ENCODE data around the gene RS1. TPM values are rescaled to one million over a fixed set of nuclear protein-coding genes. Genes with fewer than 3 reads are reported as not detected.

The RS1 gene
- total RNA-seq, 1 experiment from 2014 or later: 0.09 TPM

DNA sequence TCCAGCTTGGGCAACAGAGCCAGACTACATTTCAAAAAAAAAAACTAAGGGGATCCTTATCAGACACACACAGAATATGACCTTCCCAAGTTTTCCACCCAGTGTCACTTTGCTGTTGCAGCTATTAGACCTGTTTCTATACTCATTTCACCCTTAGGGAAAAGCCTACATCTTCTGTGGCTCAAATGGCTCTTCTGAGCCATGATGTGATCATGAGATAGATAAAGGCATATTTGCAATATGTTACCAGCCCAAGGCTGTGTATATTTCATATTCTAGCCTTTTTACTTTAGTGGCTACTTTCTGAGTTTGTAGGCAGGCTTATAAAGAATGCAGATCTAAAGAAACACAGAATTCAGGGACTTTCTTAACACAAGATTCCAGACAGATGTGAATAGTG lies 19.3 kb downstream of the RS1 start:
- H3K36me3 Mint-ChIP-seq (ENCODE audit: insufficient read depth, unreplicated experiment): no peaks in the 10 kb centered on the region
- H3K27ac Mint-ChIP-seq (ENCODE audit: unreplicated experiment): no peak overlapping the region
- no peaks in the 10 kb centered on the region for H3K9me3 ChIP-seq
- TF ChIP-seq, protein P1, sequence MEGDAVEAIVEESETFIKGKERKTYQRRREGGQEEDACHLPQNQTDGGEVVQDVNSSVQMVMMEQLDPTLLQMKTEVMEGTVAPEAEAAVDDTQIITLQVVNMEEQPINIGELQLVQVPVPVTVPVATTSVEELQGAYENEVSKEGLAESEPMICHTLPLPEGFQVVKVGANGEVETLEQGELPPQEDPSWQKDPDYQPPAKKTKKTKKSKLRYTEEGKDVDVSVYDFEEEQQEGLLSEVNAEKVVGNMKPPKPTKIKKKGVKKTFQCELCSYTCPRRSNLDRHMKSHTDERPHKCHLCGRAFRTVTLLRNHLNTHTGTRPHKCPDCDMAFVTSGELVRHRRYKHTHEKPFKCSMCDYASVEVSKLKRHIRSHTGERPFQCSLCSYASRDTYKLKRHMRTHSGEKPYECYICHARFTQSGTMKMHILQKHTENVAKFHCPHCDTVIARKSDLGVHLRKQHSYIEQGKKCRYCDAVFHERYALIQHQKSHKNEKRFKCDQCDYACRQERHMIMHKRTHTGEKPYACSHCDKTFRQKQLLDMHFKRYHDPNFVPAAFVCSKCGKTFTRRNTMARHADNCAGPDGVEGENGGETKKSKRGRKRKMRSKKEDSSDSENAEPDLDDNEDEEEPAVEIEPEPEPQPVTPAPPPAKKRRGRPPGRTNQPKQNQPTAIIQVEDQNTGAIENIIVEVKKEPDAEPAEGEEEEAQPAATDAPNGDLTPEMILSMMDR (IDR thresholded peaks at IDR 0.05; ENCODE audit: insufficient read depth in 1 of 2, low read depth in 1 of 2, low read length in 1 of 2, severe bottlenecking in 1 of 2, unreplicated experiment in 1 of 2): no peak
- H3K4me3 ChIP-seq (ENCODE audit: low read depth, low read length): no peak overlapping the region
- no TSS peak for BruUV-seq (replicated peaks)
- no peaks in the 10 kb centered on the region for H3K9me3 Mint-ChIP-seq (ENCODE audit: unreplicated experiment)
- no peaks in the 10 kb centered on the region for H3K27me3 Mint-ChIP-seq (ENCODE audit: insufficient read depth, unreplicated experiment)
- no peaks in the 10 kb centered on the region for H3K36me3 ChIP-seq (ENCODE audit: control insufficient read depth, insufficient read depth, low read length)
- peaks cover 6% of the 10 kb centered on the region for H3K4me1 Mint-ChIP-seq (ENCODE audit: low read depth, unreplicated experiment)
- DNase-seq: no peak
- intact Hi-C loops (cut with micrococcal nuclease; ENCODE audit: unreplicated experiment): no loop called here
- CTCF ChIA-PET: no interaction called here
- no peak overlapping the region for H3K4me3 Mint-ChIP-seq (ENCODE audit: unreplicated experiment)
- no peaks in the 10 kb centered on the region for H3K27me3 ChIP-seq (replicated peaks; ENCODE audit: control insufficient read depth, insufficient read depth, low read length)
- POLR2A ChIA-PET: no interaction called here
- peaks cover 11% of the 10 kb centered on the region; the same call in 1 of the 2 replicates for H3K4me1 ChIP-seq

DNA sequence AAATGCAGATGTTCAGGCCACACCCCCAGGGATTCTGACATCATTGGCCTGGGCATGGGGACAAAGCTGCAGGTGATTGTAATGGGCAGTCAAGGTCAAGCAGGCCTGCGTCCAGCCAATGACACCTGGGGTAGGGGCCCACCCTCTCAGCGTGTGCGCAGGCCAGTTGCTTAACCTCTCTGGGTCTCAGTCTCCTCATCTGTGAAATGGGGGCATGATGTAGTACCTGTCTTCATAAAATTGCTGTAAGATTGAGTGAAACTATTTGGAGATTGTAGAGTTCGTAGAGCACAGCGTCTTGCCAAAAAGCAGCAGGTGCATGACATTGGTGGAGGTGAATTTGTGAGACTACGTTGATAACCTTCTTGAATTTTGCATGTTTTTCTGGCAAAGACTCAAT lies 21.2 kb downstream of the RS1 start:
- DNase-seq: no peak
- ChIA-PET POLR2A (no interaction called here), CTCF (no interaction called here)
- Histone ChIP-seq H3K9me3 (no peaks in the 10 kb centered on the region), H3K4me3 (ENCODE audit: low read depth, low read length) (no peak overlapping the region), H3K27me3 (replicated peaks; ENCODE audit: control insufficient read depth, insufficient read depth, low read length) (no peaks in the 10 kb centered on the region), H3K36me3 (ENCODE audit: control insufficient read depth, insufficient read depth, low read length) (no peaks in the 10 kb centered on the region), H3K4me1 (peaks cover 11% of the 10 kb centered on the region; the same call in 1 of the 2 replicates)
- no peaks in the 10 kb centered on the region for H3K27me3 Mint-ChIP-seq (ENCODE audit: insufficient read depth, unreplicated experiment)
- H3K27ac Mint-ChIP-seq (ENCODE audit: unreplicated experiment): peak overlapping the region; percentile 84
- intact Hi-C loops (cut with micrococcal nuclease; ENCODE audit: unreplicated experiment): no loop called here
- TF ChIP-seq, protein P1 (IDR thresholded peaks at IDR 0.05; ENCODE audit: insufficient read depth in 1 of 2, low read depth in 1 of 2, low read length in 1 of 2, severe bottlenecking in 1 of 2, unreplicated experiment in 1 of 2): no peak
- peaks cover 6% of the 10 kb centered on the region for H3K4me1 Mint-ChIP-seq (ENCODE audit: low read depth, unreplicated experiment)
- no peaks in the 10 kb centered on the region for H3K9me3 Mint-ChIP-seq (ENCODE audit: unreplicated experiment)
- no TSS peak for BruUV-seq (replicated peaks)
- no peak overlapping the region for H3K4me3 Mint-ChIP-seq (ENCODE audit: unreplicated experiment)
- H3K36me3 Mint-ChIP-seq (ENCODE audit: insufficient read depth, unreplicated experiment): no peaks in the 10 kb centered on the region

DNA sequence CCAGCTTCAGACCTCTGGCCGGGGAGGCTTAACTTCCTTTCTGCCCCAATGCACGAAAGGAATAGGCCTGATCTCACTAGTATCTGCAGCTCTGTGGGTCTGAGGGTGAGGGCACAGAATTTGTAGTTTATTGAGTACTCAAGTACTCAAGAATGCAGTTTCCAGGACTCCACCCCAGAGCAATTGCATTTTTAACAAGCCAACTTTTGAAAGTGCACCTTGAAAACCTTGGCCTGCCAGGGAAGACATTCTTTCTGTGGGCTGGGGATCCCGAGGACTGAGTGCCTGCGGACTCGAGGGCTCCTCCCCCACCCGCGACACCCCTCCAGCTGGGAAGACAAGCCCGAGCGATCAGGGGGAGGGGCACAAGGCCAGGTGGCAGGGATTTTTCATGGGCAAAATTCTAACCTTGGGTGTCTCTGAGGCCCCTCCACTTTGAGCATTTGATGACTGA lies 22.4 kb downstream of the RS1 start:
- intact Hi-C loops (cut with micrococcal nuclease; ENCODE audit: unreplicated experiment): loop anchor here (10.0 kb wide), 1 partner anchor 255 kb away; no protein-coding TSS in a partner anchor
- H3K36me3 ChIP-seq (ENCODE audit: control insufficient read depth, insufficient read depth, low read length): no peaks in the 10 kb centered on the region
- H3K27me3 ChIP-seq (replicated peaks; ENCODE audit: control insufficient read depth, insufficient read depth, low read length): no peaks in the 10 kb centered on the region
- H3K4me3 Mint-ChIP-seq (ENCODE audit: unreplicated experiment): no peak overlapping the region
- peak; percentile 28 to 58 for DNase-seq
- ChIA-PET CTCF (no interaction called here), POLR2A (no interaction called here)
- peaks cover 11% of the 10 kb centered on the region; the same call in 1 of the 2 replicates for H3K4me1 ChIP-seq
- H3K27me3 Mint-ChIP-seq (ENCODE audit: insufficient read depth, unreplicated experiment): no peaks in the 10 kb centered on the region
- H3K27ac Mint-ChIP-seq (ENCODE audit: unreplicated experiment): peak overlapping the region; percentile 84
- no peaks in the 10 kb centered on the region for H3K9me3 Mint-ChIP-seq (ENCODE audit: unreplicated experiment)
- no peak overlapping the region for H3K4me3 ChIP-seq (ENCODE audit: low read depth, low read length)
- TF ChIP-seq, protein P1 (IDR thresholded peaks at IDR 0.05; ENCODE audit: insufficient read depth in 1 of 2, low read depth in 1 of 2, low read length in 1 of 2, severe bottlenecking in 1 of 2, unreplicated experiment in 1 of 2): no peak
- no peaks in the 10 kb centered on the region for H3K9me3 ChIP-seq
- H3K36me3 Mint-ChIP-seq (ENCODE audit: insufficient read depth, unreplicated experiment): no peaks in the 10 kb centered on the region
- BruUV-seq (replicated peaks): no TSS peak
- H3K4me1 Mint-ChIP-seq (ENCODE audit: low read depth, unreplicated experiment): peaks cover 6% of the 10 kb centered on the region

Data from Caco-2 (cell line).